Tibial nerve (tissue), 3 donors: Measurements from ENCODE around the gene KIF1B.

Experiments used
- POLR2A ChIP-seq, 2 donors: fragments of 450-650 bp; IDR thresholded peaks; one replicate each; pipeline ENCODE4 v1.6.1; 2017; ENCODE audit warnings: antibody characterized with exemption in 2 of 2, mild to moderate bottlenecking in 2 of 2, moderate library complexity in 2 of 2
- TF ChIP-seq, protein P1 (sequence below), 5 experiments: fragments of 200-600 bp in 3 of 5; fragments of 450-650 bp in 2 of 5; sonication (generic) in 3 of 5; IDR thresholded peaks; one replicate each; pipeline ENCODE4 v1.5.1; 2016 to 2019; ENCODE audit warnings: antibody characterized with exemption in 5 of 5, mild to moderate bottlenecking in 3 of 5, moderate library complexity in 2 of 5

DNA sequence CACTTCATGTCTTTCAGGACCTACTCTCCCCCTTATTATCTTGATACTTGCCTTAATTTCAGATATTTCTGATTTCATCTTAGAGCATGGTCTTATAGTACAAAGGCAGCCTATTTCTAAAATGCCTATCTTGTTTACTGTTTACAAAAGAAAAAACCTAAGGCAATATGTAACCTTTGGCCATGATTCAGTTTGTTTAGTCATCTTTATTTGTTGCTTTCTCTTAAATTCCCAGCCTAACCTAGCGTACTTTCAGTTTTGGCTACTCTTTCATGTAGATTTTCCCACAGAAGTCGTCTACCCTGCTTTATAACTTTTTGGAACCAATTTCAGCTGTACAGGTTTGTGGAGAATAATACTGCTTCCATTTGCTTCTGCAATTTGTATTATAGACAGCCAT lies 81.8 kb downstream of the KIF1B start:
- TF ChIP-seq, protein P1, sequence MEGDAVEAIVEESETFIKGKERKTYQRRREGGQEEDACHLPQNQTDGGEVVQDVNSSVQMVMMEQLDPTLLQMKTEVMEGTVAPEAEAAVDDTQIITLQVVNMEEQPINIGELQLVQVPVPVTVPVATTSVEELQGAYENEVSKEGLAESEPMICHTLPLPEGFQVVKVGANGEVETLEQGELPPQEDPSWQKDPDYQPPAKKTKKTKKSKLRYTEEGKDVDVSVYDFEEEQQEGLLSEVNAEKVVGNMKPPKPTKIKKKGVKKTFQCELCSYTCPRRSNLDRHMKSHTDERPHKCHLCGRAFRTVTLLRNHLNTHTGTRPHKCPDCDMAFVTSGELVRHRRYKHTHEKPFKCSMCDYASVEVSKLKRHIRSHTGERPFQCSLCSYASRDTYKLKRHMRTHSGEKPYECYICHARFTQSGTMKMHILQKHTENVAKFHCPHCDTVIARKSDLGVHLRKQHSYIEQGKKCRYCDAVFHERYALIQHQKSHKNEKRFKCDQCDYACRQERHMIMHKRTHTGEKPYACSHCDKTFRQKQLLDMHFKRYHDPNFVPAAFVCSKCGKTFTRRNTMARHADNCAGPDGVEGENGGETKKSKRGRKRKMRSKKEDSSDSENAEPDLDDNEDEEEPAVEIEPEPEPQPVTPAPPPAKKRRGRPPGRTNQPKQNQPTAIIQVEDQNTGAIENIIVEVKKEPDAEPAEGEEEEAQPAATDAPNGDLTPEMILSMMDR (IDR thresholded peaks at IDR 0.05): no peak
- TF ChIP-seq POLR2A (IDR thresholded peaks at IDR 0.05): no peak
